Stimulated activated naive CD4-positive, alpha-beta T cell treated with Interleukin-2 at 50 U/mL for 16 hours (primary cell): Measurements from ENCODE around the gene ATP1B4.
"Not testable (repeated sequence)": the region's sequence is repeated elsewhere in the genome, so short reads cannot be mapped to it uniquely, and the experiment has no call there.

ENCODE experiments used
- DNase-seq: peaks from one replicate; lab custom pipeline; 2025; lab: John Stamatoyannopoulos, UW

The ATP1B4 gene

GRCh38 chrX:120361764-120362305 lies at the start of gene ATP1B4:
Gene ATP1B4 (plus strand): TSS chrX:120362089. CDS start chrX:120362169, 80 bp downstream.
- no peak for DNase-seq

DNA sequence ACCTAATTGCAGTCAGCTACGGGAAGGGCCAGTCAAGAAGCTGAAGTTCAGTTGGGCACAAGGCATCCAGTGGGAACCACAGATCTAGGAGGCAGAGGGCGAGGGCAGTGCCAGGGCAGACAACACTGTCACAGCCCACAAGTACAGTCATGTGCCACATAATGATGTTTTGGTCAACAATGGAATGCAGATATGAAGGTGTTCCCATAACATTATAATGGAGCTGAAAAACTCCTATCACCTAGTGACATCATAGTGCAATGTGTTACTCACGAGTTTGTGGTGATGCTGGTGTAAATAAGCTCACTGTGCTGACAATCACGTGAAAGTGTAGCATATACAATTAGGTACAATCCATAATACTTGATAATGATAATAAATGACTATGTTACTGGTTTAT lies 46.1 kb upstream of the ATP1B4 start:
- no peak for DNase-seq

DNA sequence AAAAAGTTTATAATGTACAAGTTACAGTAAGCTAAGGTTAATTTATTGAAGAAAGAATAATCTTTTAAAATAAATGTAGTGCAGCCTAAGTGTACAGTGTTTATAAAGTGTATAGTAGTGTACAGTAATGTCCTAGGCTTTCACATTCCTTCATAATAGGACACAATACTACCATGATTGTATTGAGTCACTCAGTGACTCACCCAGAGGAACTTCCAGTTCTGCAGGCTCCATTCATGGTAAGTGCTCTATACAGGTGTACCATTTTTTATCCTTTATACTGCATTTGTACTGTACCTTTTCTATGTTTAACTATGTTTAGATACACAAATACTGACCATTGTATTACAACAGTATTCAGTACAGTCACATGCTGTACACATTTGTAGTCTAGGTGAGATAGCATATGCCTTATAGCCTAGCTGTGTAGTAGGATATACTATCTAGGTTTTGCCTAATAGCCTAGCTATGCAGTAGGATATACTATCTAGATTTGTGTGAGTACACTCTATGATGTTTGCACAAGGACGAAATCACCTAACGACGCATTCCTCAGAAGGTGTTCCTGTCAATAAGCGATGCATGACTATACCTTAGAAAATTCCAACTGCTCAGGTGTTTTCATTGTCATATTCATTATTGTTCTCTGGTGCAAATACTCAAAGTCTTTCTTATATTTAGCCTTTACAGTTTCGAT lies 45.2 kb upstream of the ATP1B4 start:
- DNase-seq, result no peak

- DNase-seq, result no peak
These were observed 43.5 kb upstream of the ATP1B4 start for GRCh38 chrX:120318411-120318810.

GRCh38 chrX:120321520-120322281 lies 40.2 kb upstream of the ATP1B4 start:
- DNase-seq, result no peak

GRCh38 chrX:120331116-120331515 lies 30.8 kb upstream of the ATP1B4 start:
- no peak for DNase-seq

DNA sequence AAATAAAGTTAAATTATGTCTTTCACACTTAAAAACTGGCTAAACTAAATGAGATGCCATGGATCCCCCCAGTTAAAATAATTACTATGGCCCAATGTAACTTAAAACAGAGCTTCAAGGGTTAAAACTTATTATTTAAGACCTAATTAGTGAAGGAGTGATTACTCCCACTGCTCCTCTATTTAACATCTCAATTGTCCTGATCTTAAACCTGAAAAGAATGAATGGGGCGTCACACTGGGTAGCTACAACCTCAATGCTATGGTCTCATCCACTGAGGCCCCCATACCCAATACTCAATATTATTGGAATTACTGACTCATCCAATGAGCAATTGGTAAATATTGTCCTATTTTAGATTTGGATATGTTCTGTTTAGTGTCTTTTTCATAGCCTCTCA lies 29.5 kb upstream of the ATP1B4 start:
- DNase-seq, result no peak

DNA sequence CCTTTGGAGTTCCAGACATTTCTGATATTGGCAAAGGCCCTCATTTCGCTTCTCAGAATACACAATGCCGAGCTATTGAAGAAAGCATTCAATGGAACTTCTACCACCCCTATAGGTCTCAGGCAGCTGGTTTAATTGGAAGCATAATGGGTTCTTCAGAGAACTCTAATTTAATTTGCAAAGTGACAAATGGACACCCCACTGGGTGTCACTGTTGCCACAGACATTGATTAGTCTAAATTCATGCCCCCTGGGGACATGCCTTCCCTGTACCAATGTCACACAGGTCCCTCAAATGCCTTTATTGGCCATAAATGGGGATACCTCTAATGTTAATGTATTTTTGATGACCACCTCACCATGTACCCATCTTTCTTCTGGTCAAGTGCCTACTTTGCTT lies 27.7 kb upstream of the ATP1B4 start:
- no peak for DNase-seq

GRCh38 chrX:120334603-120335002 lies 27.3 kb upstream of the ATP1B4 start:
- no peak for DNase-seq

- DNase-seq, result no peak
These were observed 26.6 kb upstream of the ATP1B4 start for GRCh38 chrX:120335289-120335688.

GRCh38 chrX:120336899-120337298 lies 25.0 kb upstream of the ATP1B4 start:
- DNase-seq, result no peak

- DNase-seq, result not testable (repeated sequence)
These were observed 17.3 kb upstream of the ATP1B4 start for GRCh38 chrX:120344566-120344965.

GRCh38 chrX:120350450-120351138 lies 11.3 kb upstream of the ATP1B4 start:
- no peak for DNase-seq

- no peak for DNase-seq
These were observed 5.8 kb upstream of the ATP1B4 start for GRCh38 chrX:120356084-120356483.

DNA sequence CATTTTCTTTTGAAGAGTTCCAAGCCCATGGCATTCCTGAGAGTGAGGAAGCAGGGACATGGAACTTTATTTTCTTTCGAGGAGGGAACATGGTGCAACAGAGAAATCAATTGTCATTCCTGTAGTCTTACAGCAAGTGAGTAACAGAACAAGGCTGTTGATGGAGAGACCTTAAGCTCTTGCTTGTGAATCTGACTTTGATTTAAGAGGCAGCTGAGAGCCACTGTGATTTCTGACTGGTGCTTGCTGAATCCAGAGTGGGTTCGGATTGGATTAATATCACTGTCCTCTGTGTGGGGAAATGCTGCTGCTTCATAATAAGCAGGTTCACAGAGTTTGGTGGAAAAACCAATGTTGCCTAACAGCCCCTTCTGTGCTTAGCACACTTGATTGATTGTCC lies 4.7 kb upstream of the ATP1B4 start:
- no peak for DNase-seq

DNA sequence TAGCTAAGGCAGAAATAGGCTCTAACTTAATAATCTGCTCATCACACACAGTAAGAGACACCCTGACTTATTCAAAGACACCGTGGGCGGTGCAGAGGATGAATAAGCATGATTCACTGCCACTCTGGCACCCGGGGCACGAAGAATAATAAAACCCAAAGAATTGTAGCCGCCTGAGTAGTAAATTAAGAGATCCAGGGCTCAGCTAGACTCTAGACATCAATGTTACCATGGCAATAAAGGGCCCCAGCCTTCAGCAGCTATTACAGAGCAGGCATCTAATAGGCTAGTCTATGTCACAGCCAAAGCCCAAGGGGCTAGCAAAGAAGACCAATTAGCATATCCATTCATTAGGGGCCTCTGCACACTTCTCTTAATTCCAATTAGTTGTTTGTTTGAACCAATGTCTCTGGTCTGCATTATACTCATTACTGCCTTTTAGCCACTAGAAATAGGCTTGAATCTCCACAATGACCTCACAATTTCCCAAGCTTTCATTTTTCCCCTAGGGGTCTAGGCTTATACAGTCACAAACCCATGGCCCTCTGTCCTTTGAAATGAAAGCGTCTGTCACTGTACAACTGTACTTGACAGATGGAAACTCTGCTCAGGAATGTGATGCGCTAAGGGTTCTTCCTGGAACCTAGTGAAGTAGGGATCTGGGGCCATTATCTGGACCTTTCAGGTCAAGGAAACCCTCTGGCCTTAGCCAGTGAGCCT lies 3.0 kb upstream of the ATP1B4 start:
- peak; percentile 5 for DNase-seq

- peak; percentile 22 for DNase-seq
These were observed 3.4 kb downstream of the ATP1B4 start for GRCh38 chrX:120365320-120365719.

DNA sequence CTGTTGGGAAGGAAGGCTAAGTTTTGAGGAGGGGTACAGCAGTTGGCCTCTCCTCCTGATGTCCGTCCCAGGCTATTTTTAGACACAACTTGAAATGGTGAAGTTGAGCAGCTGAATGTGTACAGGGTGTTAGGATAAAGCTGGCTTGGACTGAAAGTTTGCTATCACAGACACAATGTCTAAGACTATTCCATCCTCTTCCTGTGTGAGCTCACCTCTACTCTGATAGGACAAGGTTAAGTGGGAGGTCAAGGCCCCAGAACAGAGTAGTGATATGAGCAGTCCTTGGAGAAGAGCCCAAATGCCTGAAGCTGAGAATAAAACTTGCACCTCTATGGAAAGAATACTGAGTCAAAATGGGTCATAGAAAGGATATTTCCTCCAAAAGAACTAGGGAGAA lies 4.1 kb downstream of the ATP1B4 start:
- no peak for DNase-seq

DNA sequence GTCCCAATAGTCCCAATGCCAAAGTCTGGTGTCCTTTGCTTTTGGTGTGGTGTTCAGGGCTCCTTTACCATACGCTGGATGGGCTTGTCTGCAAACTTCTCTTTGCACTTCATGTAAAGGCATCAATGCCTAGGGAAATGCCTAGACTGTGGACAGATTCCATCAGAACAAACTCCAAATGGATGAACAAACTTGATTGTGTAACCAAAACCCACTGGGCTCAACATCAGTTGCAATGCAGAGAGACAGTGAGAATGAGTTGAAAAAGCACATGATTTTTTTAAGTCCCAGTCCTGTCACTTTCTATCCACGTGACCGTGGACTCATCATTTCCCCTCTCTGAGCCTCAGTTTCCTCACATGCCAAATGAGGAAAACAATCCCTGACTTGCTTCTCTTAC lies 4.9 kb downstream of the ATP1B4 start:
- no peak for DNase-seq

DNA sequence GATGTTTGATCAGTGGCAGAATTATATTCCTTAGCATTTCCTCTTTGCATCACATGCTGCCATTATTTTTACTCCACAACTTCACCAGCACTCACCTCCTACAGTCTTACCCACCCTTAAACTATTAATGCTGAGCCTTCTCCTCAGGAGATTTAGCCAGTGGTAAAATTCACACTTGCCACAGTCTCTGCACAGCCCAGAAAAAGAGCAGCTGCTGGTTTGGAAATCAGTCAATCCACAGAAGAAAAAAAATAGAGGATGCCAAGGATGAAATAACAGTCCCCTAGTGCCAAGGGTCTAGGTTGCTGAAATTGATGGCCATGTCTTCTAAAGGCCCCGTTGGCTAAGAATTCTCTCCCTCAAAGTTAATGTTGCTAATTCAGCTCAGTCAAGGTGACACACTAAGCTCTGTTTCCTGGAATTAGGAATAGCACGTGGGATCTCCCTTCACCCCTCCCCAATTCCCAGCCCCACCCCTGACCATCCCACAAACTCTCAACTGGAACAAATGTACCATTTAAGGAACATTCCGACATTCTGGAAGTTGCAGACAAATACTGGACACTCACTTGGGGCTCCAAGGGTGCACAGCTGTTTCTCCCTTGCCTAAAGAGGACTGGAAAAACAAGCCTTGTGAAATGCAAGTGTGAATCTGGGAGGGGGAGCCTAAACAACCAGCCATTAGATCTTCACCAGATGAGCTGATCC lies 5.7 kb downstream of the ATP1B4 start:
- DNase-seq, result no peak

- DNase-seq, result no peak
These were observed 10.9 kb downstream of the ATP1B4 start for GRCh38 chrX:120372667-120373370.
